GM21723 (cell line): ENCODE measurements around the gene CDADC1.
"Not testable (repeated sequence)": the region's sequence is repeated elsewhere in the genome, so short reads cannot be mapped to it uniquely, and the experiment has no call there.

Experiments
- ATAC-seq: cut with Tn5 transposase; IDR thresholded peaks from one replicate; pipeline ENCODE4 v1.9.1; 2021; ENCODE audit warnings: mild to moderate bottlenecking, moderate library complexity; ENCODE audit not compliant: unreplicated experiment

Gene CDADC1

DNA sequence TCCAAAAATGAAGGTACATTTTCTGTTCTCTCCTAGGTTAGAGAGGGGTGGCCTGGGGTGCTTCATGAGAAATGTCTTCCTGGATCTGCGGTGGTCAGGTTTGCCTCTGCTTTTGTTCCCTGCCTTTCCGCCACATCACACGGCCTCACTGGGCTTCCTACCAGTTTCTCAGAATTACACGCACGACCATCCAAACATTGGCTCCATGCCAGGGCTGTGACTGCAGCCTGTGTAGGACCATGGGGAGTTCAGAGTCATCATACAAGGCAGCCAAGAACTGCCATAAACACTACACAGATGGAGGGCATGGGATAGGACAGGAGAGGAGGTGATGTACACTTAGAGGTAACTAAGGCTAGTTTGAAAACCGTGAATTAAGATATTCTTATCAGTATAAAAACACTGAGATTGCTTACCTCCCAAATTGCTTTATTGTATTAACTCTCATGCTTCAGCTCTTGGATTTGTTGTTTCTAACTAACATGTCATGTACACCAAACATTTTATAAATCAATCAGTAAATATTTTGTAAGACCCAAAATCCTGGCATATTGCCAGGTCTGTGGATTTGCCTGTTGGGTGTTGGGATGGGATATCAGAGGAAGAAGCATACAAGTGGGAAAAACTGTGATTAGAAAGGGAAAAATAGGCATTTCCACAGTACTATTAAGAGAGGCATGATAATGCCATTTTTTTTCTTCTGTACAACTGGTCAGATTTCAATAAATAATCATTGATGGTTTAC is 45.2 kb downstream of the CDADC1 start:
- ATAC-seq, result no peak

DNA sequence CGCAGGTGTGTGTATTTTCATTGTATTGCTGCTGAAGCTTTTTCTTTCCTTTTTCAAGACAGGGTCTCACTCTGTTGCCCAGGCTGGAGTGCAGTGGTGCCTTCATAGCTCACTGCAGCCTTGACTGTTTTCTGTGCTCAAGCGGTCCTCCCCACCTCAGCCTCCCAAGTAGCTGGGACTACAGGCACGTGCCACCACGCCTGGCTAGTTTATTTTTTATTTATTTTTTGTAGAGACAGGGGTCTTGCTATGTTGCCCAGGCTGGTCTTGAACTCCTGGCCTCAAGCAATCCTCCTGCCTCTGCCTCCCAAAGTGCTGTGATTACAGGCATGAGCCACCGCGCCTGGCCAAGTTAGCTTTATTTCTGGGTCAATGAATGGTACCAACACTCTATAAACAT is 47.0 kb downstream of the CDADC1 start:
- ATAC-seq, result not testable (repeated sequence)

DNA sequence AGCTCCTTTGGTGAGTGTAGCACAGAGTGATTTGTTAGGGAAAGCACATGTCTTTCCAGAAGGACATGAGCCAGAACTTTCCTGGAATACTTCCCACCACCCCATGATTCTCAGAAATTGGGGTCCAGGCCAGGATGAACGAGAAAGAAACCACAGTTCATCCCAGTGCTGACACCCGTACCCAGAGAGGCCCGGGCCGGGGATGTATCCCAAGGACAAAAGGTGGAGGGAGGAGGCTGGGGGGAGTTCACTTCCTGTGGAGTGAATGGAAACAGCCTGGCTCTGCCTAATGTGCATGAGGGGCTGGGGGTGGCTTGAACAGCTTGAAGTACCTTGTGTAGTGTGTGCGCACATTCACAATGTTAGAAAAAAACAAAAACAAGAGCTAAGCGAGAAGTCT is 47.5 kb downstream of the CDADC1 start:
- no peak for ATAC-seq

DNA sequence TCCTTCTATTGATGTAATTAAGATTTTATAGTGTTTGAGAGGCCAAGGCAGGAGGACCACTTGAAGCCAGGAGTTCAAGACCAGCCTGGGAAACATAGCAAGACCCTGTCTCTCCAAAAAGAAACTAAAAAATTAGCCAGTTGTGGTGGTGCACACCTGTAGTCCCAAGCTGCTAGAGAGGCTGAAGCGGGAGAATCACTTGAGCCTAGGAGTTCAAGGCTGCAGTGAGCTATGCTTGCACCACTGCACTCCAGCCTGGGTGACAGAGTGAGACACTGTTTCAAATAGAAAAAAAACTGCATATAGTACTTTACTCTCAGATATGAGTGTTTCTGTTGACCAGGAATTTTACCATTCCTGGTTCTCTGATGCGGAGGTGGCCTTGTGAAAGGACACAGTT is 48.9 kb downstream of the CDADC1 start:
- no peak for ATAC-seq

DNA sequence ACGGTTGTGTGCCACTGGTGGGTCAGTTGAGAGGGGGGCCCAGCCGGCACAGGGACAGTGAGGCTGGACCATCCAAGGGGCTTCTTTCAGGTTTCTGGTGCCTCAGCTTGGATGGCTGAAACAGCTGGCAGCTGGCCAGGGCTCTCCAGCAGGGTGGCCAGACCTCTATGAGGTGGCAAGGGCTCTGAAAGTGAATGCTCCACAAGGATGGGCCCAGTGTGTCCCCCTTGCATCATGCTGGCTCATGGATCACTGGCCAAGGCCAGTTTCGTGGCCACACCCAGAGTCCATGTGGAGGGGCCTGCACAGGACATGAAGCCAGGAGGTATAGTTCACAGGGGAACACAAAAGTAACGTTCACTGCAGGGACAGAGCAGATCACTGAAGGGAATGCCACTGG is 49.6 kb downstream of the CDADC1 start:
- no peak for ATAC-seq

DNA sequence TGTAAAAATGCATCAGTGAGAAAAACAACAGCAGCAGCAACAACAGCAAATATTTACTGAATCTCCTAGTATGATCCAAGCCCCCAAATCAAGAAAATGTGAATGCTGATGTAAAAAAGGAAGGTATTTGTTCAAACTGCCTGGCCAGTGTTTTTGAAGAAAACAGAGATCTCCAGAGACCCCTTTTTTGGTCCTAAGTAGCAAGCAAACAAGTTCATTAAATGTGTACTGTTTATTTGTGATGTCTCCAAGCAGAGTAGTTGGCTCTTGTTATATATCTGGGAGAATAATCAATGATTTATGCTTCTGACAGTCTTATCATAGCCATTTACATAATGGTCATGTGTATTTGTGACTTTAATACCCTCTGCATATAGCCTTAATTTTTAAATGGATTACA is 50.7 kb downstream of the CDADC1 start:
- ATAC-seq, result no peak

DNA sequence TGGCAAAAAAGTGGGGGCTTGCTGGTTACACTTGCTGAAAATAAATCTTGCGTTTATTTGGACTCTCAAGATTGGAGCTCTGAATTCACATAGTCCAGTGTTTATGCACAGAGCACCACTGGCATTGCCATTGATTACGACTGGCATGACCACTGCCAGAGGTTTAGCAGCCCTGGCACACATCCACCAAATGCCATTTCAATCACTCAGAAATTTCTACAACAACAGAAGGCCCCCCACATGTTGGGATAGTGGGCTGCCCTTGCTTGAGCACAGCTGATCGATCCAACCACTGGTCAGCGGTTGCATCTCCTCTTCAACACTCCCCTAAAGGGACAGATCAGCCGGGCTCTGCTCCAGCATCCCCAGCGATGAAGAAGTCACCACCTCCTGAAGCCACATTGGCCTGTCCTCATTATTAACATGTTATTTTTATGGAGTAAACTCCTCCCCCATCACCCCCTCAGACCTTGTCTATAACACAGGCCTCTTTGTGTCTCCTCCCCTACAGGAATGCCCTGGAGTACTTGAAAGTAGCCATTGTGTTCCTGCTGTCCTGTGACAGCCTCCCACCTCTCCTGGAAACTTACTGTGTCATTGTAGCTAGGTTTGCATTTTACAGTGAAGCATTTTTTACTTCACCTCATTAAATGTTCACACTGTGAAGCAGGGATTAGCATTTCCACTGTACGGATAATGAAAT is 51.3 kb downstream of the CDADC1 start:
- no peak for ATAC-seq

DNA sequence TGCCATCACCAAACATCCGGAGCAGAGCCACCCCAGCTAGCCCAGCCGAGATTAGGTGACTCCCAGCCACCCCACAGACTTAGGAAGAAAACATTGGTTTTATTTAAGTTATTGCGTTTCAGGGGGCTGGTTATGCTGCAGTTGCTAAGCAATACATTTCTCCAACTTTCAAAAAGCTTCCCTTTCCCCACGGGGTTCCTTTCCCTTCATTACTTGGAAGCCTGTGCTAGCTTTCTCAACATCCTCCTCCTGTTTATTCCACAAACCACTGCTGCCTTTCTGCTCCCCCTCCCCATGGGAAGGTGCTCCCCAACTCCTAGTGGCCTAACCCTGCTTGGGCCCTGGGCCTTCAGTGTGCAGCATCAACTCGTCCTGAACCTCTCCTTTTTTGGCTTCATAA is 52.6 kb downstream of the CDADC1 start:
- ATAC-seq, result no peak

DNA sequence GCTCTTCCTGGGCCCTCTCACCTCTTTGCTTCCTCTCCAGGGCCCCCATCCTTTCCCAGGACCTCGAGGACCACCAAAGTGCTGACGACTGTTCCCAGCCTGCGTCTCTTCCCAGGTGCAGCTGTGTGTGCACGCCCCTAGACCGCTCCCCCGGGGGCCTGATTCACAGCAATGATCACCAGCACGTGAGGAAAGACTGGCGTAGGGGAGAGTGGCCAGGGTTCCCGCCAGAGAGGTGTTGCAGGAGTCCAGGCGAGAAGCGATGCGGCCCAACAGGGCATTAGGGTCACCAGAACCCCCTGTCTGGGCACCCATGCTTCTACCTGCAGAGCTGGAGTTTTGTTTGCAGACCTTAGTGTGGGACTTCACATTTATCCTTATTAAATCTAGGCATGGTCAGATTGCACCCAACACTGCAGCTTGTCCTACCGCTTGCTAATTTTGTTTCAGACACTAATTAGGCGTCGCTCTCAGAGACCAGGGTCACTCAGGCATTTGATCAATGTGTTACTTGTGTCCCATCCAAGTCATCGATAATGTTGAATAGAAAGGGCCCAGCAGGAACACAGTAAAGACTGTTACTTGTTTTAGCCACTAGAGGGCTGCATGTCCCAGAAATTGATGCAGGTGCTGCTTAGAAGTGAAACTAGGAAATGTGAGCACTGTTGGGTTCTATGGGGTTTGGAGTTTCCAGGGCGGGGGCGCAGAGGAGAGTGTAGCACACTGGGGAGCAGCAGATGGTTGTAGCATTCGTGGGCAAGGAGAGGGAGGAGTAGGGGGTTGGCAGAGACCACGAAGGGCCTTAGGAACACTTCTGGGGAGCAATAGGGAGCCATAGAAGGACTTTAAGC is 53.2 kb downstream of the CDADC1 start:
- peak; percentile 92 for ATAC-seq

DNA sequence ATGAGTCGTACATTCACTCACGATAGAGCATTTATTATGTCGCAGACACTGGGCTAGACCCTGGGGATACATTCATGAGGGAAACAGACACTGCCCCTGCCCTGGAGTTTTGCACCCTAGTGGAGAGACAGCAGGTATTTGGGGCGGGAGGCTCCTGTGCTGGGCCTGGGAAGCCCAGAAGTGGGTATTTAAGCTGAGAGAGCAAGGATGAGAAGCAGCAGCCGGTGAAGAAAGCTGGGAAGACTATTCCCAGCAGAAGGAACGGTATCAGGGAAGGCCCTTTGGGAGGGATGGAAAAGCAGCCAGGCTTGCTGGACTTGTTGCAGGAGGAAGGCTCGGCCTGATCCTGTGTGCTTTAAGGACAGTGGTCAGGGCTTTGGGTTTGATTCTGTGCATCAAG is 54.5 kb downstream of the CDADC1 start:
- no peak for ATAC-seq

DNA sequence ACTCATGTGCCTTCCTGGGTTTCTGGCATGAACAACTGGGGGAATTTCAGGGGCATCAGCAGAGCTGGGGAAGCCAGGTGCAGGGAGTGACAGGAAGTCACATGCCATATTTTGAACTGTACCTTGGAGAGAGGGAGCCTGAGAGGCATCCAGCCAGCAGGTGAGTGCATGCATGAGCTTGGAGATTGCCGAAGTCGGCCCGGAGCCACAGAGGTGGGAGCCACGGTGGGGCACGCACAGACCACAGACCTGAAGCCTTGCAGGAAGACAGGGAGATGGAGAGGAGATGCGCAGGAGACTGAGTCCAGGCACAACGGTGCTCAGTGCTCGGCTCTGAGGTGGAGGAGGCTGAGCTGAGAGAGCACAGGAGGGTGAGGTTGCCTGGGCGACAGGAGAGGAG is 55.1 kb downstream of the CDADC1 start:
- no peak for ATAC-seq

DNA sequence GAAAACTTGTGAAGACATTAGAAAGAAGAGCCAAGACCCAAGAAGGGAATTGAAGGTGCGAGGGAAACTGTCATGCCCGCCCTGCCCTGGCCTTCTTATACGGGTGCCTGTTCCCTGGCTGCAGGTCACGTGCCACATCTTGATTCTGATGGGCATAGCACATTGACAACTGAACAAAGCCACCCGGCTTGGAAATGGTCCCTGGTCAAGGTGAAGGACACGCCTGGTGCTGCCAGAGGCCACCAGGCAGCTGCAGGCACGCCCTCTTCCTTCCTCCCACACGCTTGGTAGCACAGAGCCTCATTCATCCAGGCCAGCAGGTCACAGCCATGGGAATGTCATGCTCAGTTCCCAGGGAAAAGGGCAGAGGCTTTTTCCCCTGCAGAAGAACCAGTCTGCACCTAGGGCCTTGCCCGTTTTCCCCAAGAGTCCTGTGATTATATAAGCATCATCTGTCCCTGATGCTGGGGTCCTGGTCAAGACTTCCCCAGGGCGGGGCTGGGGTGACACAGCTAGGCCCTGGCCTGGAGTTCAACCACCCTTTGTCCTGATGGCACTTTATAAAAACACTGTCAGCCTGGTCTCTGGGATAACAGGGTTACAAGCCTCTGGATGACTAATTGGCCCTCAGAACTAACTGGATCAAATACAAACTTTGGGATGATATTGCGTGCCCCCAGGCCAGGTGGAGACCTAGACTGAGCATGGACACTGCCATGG is 56.0 kb downstream of the CDADC1 start:
- no peak for ATAC-seq

DNA sequence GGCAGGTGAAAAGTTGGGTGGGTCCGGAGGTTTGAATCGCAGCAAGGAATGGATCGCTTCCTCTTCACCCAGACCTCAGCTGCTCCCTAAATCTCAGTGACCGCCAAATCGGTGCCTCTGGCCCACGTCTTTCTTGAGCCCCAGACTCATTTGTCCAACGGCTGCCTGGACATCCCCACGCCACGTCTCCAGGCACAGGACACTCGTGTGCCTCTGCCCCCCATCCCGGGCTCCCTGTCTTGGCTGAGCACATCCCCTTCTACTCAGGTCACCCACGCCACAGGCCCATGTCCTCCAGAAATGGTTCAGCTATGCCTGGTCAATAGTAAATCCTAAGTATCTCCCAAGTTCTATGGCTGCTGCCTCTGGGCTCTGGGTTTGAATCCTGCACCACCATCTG is 56.6 kb downstream of the CDADC1 start:
- ATAC-seq, result no peak

DNA sequence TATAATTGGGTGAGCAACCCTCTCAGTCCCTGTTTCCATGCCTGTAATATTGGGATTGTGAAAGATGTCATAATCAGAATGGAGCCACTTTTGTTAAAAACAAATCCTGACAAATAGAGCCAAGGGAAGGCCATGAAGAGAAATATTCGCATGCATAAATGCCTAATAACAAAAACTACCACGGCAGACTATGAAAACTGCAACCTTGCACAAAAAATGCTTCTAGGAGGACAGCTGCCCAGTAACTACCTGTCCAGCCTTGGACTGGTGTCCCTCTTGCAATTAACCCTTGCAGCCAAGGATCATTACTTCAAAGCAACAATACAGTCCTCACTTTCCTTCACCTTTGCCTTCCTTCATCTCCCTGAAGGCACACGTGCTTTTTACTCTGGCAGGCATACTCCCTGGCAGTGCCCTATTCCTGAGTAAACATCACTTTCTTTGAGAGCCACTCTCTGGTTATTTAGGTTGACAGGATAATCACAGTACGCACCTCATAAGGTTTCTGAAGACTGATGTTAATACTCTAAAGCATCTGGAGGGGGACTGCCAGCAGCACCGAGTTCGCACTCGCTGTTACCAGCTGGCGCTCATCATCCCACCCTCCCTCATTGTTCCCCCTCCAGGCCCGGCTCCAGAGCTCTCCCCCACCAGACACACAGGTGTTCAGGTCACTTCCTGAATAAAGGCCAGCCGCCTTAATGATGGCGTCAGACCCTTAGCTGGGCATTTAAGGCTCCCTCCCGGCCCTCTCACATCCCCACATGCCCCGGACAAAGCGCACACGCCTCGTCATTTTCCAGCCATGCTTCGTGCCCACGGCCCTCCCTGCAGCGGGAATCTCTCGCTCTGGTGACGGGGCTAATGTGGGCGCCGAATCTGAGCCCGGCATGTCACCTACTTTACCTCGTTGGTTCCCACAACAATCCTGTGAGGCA is 57.3 kb downstream of the CDADC1 start:
- no peak for ATAC-seq

DNA sequence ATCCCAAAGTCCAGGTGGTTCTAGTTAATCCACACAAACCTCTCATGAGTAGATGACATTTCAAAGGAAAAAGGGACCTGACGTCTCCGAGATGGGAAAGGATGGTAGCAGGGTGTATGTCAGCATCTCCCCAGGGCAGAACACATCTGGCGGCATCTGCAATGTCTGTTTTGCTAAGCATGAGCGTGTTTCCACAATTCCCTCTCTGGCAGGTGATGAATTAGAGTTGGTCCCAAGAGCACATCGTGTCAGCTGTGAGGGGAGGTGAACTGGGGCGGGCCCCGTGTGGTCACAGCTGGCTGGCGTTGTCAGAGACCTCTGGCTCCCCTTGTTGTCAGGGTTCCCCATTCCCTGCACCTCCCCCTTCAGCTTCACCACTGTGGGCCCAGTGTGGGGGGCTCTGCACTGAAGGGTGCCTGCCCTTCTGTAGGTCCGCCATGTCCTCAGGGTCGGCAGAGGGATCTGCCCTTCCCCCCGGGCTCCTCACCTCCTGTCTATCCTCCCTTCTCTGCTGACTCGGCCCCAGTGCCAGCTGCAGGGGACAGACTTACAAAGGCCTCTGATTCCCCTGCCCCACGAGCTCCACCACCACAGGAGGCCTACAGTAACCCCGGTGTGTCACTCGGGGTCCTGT is 58.2 kb downstream of the CDADC1 start:
- ATAC-seq, result no peak

DNA sequence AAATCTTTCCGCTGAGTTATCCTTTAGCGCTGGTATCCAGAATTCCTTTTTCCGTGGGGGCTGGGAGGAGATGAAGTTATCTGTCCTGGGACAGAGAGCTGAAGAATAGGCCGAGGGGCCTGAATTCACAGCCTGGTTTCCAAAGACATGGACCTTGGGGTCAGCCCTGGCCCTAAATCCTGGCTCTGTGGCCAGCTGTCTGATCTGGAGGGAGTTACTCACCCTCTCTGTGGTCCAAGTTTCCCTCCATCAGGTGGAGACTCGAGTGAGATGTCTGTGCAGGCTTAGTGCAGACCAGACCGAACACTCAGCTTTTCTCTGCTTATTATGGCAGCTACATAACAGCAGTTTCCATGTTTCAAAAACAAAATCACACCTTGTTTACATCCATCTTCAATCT is 59.6 kb downstream of the CDADC1 start:
- ATAC-seq, result no peak

DNA sequence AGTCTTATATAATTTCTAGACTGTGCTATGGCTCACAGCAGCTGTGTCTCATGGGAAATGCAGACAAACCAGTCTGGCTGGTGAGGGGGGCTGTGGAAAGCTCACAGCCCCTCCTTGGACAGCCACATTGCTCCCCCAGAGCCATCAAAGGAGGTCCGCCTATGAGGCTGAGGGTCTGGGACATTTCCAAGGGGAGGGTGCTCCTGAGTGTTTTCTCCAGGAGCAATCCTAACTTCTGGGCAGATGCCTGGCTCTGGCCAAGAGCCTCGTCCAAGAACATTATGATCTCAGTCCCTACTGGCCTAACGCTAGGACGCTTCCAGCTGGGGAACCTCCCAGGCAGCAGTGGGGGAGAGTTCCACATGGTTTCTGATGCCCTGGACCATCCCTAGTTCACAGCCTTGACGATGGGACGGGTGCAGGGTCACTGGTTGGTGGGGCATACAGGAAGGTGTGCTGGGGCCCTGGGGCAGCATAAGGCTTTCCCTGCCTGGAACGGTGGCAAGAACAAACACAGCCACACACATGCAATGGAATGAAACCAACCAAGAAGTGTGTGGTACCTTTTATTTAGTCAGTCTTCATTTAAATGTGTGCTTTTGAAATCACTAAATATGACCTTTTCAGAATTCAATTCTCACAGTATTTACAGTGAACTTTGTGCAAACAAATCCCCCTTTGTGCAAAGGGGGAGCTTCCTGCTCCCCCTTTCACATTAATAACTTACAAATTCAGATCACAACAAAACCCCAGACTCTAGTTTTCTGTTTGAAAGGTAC is 60.6 kb downstream of the CDADC1 start:
- ATAC-seq, result no peak

DNA sequence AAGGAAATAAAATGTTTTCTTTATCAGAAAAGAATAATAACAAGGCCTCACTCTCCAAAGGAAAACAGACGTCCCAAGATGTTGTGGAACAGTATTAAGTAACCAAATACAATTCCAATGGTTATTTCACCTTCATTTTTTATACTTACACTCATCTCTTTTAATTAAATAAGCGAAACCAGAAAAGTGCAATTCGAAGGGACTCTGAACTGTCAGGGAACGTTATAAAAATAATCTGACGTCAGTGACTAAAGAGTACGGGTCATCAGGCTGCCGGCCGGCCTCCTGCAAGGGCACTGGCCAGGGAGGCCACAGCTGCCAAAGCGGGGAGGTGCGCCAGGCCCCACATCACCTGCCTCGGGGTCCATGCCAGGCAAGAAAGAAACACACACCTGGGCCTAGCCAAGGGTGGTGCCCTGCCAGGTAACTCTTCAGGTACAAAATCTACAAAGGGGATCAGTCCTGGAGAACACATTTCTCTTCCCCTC is 61.2 kb downstream of the CDADC1 start:
- no peak for ATAC-seq

DNA sequence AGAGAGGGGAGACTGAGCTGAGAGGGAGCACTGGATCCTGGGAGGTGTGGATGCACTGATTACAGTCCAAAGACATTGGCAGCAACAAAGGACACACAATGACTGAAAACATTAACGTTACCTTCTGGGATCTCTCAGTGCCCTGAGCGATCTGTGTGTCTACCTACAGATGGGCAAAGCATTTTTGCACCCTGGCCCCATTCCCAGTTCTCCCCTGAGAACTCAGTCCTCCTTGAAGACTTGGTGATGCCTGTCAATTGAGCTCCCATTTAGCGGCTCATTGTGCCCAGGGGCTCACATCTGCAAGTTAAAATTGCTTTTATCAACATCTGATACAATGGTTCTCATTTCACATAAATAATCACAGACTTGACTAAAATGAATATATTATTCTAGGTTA is 62.5 kb downstream of the CDADC1 start:
- no peak for ATAC-seq
